GM12801 (cell line): ENCODE data around the gene PCDHGA4.

Experiments used
- CTCF ChIP-seq: IDR thresholded peaks from one replicate; pipeline ENCODE4 v1.5.1; 2011; ENCODE audit warnings: control low read depth; ENCODE audit not compliant: insufficient read length; ENCODE audit errors: extremely low read depth

The PCDHGA4 gene

GRCh38 chr5:141354900-141355469 is at the start of gene PCDHGA4:
Gene PCDHGA4 (plus strand): TSS chr5:141355021. CDS start chr5:141355108, 87 bp downstream.
- TF ChIP-seq CTCF = no peak

GRCh38 chr5:141306630-141307029 is 48.2 kb upstream of the PCDHGA4 start:
- no peak for TF ChIP-seq CTCF

GRCh38 chr5:141313711-141314110 is 41.1 kb upstream of the PCDHGA4 start:
- no peak for TF ChIP-seq CTCF

GRCh38 chr5:141319202-141319601 is 35.6 kb upstream of the PCDHGA4 start:
- TF ChIP-seq CTCF = no peak

GRCh38 chr5:141319699-141320098 is 35.1 kb upstream of the PCDHGA4 start:
- TF ChIP-seq CTCF = no peak

- TF ChIP-seq CTCF = peak; percentile 21
Measured at GRCh38 chr5:141320225-141321169, 34.3 kb upstream of the PCDHGA4 start, which contains the start of gene TAF7. Gene TAF7 (minus strand): TSS chr5:141320784. CDS start chr5:141320044, 740 bp downstream.

GRCh38 chr5:141322261-141322660 is 32.6 kb upstream of the PCDHGA4 start:
- TF ChIP-seq CTCF = no peak
